DND-41 (cell line): ENCODE measurements around the gene IQGAP1.

Experiments
- CTCF ChIP-seq: IDR thresholded peaks from 2 replicates; pipeline ENCODE4 v1.5.1; 2012; ENCODE audit warnings: borderline replicate concordance, low read length, moderate library complexity, mild to moderate bottlenecking; ENCODE audit not compliant: poor library complexity, severe bottlenecking; ENCODE audit errors: extremely low read depth
- EZH2 ChIP-seq: IDR thresholded peaks from 3 replicates; pipeline ENCODE4 v1.6.1; 2012; ENCODE audit warnings: borderline replicate concordance, low read depth, mild to moderate bottlenecking, moderate library complexity, low read length, inconsistent platforms; ENCODE audit not compliant: severe bottlenecking

GRCh38 chr15:90411176-90411575, 23.1 kb downstream of the IQGAP1 start:
- no peak for TF ChIP-seq CTCF
- no peak for TF ChIP-seq EZH2
